ENCODE results near the gene MAN2B2. TPM values are rescaled to one million over a fixed set of nuclear protein-coding genes. Genes with fewer than 3 reads are reported as not detected.
A peak's percentile ranks its signal among the peaks of the same experiment; 100 is the strongest.

Gene MAN2B2
- 5.8 and 6.7 TPM in 2 replicates for total RNA-seq (2014; rRNA removed; shearing (Covaris generic))

- DNase-seq (ENCODE audit: low read depth), result peak; percentile 92
Measured at GRCh38 chr4:6574747-6575502, at the start of gene MAN2B2. TSS of gene MAN2B2 (plus strand) at chr4:6575189. CDS start at chr4:6575211, 22 bp downstream.

DNA sequence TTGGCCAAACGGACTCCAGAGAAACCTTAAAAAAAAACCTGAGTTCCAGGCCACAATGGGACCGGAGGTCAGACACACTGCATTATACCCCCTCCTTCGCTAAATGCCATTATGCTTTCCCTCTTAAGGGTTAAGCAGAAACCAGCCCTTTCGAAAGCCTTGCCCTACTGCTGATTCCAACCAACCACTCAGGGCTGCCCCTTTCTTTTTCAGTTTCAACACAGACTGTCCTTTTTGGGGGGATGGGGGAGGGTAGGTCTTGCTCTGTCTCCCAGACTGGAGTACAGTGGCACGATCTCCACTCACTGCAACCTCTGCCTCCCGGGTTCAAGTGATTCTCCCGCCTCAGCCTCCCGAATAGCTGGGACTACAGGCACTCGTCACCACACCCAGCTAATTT is 49.5 kb upstream of the MAN2B2 start:
- no peak for DNase-seq (ENCODE audit: low read depth)

- no peak for DNase-seq (ENCODE audit: low read depth)
Measured at GRCh38 chr4:6526156-6526555, 48.8 kb upstream of the MAN2B2 start.

GRCh38 chr4:6526671-6527091 is 48.3 kb upstream of the MAN2B2 start:
- DNase-seq (ENCODE audit: low read depth), result no peak

DNA sequence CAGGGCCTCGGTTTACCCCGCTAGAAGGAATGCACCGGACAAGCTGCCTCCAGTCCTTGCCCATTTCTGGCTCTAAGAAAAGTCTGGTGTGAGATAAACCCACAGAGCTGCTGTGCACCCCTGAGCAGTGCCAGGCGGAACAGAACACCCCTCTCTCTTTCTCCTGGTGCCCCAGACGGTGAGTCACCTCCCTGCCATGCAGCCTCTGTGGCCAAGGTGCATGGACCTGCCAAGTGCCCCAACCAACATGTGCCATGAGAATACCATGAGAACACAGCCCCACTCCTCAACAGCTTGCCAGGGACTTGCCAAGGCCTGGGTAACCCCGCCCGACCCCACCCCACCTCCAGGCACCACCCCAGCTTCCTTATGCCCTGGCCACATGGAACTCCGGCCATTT is 47.7 kb upstream of the MAN2B2 start:
- peak; percentile 33 for DNase-seq (ENCODE audit: low read depth)

- no peak for DNase-seq (ENCODE audit: low read depth)
Measured at GRCh38 chr4:6527683-6528595, 47.0 kb upstream of the MAN2B2 start.

DNA sequence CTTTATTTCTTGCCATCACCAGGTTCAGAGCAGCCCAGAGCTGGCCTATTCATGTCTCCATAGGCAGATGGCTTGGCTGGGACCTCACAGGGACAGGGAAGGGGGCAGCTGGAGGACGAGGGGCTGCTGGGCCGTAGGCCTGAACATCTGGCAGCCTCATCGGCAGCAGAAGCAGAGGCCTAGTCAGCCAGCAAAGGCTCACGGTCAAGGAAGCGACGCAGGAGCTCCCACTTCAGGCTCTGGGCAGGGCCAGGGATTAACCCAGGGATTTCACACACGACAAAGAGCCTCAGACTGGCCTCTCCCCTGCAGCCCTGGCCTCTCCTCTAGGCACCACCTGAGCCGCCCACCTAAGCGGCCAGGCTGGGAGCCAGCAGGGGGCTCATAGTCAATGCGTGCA is 46.0 kb upstream of the MAN2B2 start:
- DNase-seq (ENCODE audit: low read depth), result no peak

- DNase-seq (ENCODE audit: low read depth), result no peak
Measured at GRCh38 chr4:6530301-6530700, 44.7 kb upstream of the MAN2B2 start.

DNA sequence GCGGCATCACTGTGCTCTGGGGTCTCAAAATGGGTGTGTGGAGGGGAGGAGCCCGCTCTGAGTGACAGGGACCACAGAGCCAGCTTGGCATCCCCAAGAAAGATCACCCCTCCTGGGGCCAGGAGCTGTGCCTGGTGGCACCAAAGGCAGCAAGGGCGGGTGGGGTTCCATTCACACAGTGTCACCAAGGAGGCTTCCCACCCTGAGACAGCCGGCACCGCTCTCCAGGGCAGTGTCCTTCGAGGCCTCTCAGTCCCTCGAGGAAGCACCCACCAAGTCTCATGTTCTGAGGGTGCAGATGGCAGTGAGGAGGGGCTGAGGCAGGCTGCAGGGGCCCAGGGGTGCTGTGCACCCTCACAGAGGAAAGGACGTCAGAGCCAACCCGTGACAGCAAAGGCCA is 44.0 kb upstream of the MAN2B2 start:
- DNase-seq (ENCODE audit: low read depth), result no peak

- no peak for DNase-seq (ENCODE audit: low read depth)
Measured at GRCh38 chr4:6532102-6532501, 42.9 kb upstream of the MAN2B2 start.

- DNase-seq (ENCODE audit: low read depth), result no peak
Measured at GRCh38 chr4:6532658-6533057, 42.3 kb upstream of the MAN2B2 start.

- no peak for DNase-seq (ENCODE audit: low read depth)
Measured at GRCh38 chr4:6534050-6534449, 40.9 kb upstream of the MAN2B2 start.

DNA sequence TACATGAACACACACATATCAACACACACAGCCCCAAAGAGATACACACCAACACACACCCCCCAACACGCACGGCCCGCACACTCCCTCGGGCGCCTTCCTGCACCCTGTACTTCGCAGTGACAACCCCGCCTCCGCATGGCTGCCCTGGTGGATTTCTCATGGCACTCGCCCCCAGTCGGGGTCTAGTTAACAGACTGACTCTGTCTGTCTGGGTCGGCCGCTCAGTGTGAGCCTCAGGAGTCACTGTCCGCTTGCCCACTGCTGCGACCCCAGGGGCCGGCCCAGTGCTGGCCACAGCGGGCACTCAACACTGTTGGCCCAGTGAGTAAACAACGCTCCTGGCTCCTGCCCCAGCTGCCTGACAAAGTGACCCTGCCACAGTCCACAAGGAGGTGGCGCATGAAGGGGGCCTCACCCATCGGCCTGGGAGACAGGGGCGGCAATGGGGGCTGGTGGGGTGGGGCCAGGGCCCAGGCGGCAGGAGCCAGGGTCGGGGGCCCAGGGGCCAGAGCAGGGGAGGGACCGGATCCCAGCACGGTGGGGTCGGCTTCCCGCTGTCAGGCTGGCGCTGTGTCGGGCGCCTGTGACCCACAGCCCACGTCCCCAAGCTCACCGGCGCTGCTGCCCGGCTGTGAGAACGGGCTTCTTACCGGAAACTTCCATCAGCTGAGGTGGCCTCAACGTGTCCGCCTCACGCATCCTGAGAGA is 40.2 kb upstream of the MAN2B2 start:
- no peak for DNase-seq (ENCODE audit: low read depth)

- no peak for DNase-seq (ENCODE audit: low read depth)
Measured at GRCh38 chr4:6535329-6535692, 39.7 kb upstream of the MAN2B2 start.

DNA sequence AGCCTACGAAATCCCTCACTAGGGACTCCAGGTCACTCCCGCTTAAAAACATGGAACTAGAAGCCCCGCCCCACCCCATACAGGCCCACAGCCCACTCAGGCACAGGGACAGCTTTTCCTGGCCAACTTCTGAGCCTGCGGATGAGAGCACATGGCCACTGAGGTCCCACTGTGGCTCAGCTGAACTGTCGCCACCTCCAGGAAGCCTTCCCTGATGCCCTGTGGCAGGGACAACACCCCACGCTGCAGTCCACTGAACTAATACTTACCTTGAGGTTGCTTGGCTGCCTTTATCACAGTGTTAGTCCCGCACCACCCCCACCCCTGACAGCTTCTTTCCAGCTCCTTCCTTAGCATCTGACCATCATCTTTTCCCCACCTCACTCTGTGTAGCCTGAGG is 39.3 kb upstream of the MAN2B2 start:
- no peak for DNase-seq (ENCODE audit: low read depth)

DNA sequence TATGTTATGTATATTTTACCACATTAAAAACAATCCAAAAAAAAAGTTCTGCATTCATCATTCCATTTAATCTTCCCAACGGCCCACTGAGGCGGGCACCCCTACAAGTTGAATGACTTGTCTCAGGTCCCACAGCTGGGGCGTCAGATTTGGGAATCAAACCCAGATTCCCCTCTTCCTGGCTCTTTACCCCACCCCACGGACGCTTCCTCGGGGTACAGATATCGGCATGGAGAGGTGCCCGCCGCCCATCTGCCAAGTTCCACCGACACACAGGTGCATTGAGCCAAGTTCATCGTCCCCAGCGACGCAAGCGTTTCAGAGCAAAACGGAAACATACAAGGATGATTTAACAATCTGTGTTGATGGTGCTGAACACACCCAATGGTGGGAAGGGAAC is 36.9 kb upstream of the MAN2B2 start:
- no peak for DNase-seq (ENCODE audit: low read depth)

DNA sequence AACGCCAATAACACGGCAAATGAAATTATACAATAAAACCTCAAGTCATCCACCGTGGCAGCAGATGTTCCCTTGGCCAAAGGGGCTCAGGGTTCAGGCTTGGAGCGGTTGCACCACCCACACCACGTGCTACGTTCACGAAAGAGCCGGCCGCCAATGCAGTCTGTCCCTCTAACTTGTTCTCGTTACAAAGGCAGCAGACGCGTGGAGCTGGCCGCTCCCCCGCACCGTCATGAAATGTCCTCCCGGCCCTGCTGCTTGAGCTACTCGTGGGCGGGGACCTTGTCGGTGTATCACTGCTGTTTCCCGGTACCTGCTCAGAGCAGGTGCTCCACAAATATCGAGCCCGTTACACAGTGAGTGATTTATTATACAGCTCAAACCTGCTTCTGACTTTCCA is 36.4 kb upstream of the MAN2B2 start:
- DNase-seq (ENCODE audit: low read depth), result no peak

- no peak for DNase-seq (ENCODE audit: low read depth)
Measured at GRCh38 chr4:6539009-6539764, 35.8 kb upstream of the MAN2B2 start.

DNA sequence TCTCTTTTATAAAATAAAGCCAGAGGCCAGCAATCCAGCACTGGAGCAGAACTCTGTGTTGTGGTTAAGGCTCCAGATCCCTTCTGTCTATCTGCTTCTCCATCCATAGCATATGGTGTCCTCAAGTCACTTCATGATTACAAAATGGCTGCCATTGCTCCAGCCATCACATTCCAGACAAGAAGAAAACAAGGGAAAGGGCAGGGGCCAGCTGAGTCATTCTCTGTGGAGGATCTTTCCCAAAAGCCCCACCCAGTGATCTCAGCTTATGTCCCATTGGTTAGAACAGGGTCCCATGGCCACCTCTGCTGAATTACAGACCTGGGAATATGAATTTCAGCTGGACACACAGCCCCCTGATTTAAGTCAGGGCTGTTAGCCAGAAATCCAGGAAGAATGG is 34.1 kb upstream of the MAN2B2 start:
- no peak for DNase-seq (ENCODE audit: low read depth)

DNA sequence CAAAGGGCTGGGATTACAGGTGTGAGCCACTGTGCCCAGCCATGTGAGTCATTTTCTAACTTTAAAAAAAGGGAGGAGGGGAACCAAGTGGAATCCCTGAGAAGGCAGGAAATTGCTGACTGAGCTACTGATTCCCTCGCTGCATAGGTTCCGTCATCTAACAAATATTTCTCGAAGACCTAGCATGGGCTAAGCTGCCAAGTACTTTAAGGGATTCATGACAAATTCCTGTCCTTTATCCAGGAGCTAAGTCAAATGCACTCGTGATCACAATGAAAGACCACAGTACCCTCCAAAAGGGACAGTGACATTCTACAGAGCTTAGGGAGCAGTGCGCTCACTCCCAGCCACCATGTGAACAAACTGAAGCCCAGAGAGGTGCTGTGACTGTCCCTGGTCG is 33.2 kb upstream of the MAN2B2 start:
- DNase-seq (ENCODE audit: low read depth), result peak; percentile 46

GRCh38 chr4:6542951-6543350 is 32.0 kb upstream of the MAN2B2 start:
- no peak for DNase-seq (ENCODE audit: low read depth)

DNA sequence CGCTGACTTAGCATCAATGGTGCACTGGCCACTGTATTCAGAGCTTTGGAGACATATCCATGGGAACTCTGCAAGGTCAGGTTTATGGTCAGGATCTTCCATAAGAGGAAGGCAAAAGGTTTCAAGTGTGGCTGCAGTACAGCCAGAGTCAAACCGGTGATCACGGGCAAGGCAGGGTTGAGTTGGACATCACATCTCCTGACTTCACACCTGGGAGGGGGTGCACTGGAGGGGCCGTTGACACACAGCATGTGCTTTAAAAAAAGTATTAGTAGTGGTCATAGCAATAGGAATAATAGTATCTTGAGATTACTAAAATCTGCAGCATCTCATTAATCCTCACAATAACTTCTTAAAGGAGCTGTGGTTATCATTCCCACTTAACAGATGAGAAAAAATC is 28.9 kb upstream of the MAN2B2 start:
- no peak for DNase-seq (ENCODE audit: low read depth)
